ENCODE measurements around the gene PSEN2.
"Not testable (repeated sequence)": the region's sequence is repeated elsewhere in the genome, so short reads cannot be mapped to it uniquely, and the experiment has no call there.

Gene PSEN2

GRCh38 chr1:226870401-226871279 lies at the start of gene PSEN2:
Gene PSEN2, plus strand, starts transcription at chr1:226870616. Its CDS starts 11,292 bp downstream, at chr1:226881908.
- in situ Hi-C loops (cut with MboI; ENCODE audit: low sequenced_read_pairs), result no loop called here

GRCh38 chr1:226820941-226821718 lies 49.3 kb upstream of the PSEN2 start:
- in situ Hi-C loops (cut with MboI; ENCODE audit: low sequenced_read_pairs), result loop anchor here (10.0 kb wide), 1 partner anchor 186 kb away; no protein-coding TSS in a partner anchor

- in situ Hi-C loops (cut with MboI; ENCODE audit: low sequenced_read_pairs), result loop anchor here (10.0 kb wide), 1 partner anchor 187 kb away; no protein-coding TSS in a partner anchor
Observed at GRCh38 chr1:226821719-226822085, 48.7 kb upstream of the PSEN2 start.

- in situ Hi-C loops (cut with MboI; ENCODE audit: low sequenced_read_pairs), result loop anchor here (10.0 kb wide), 1 partner anchor 189 kb away; no protein-coding TSS in a partner anchor
Observed at GRCh38 chr1:226823643-226824042, 46.8 kb upstream of the PSEN2 start.

- in situ Hi-C loops (cut with MboI; ENCODE audit: low sequenced_read_pairs), result loop anchor here (10.0 kb wide), 1 partner anchor 190 kb away; no protein-coding TSS in a partner anchor
Observed at GRCh38 chr1:226825037-226825745, 45.2 kb upstream of the PSEN2 start.

- in situ Hi-C loops (cut with MboI; ENCODE audit: low sequenced_read_pairs), result loop anchor here (10.0 kb wide), 1 partner anchor 191 kb away; no protein-coding TSS in a partner anchor
Observed at GRCh38 chr1:226825746-226826100, 44.7 kb upstream of the PSEN2 start.

- in situ Hi-C loops (cut with MboI; ENCODE audit: low sequenced_read_pairs), result loop anchor here (10.0 kb wide), 1 partner anchor 192 kb away; no protein-coding TSS in a partner anchor
Observed at GRCh38 chr1:226826479-226827261, 43.7 kb upstream of the PSEN2 start.

- in situ Hi-C loops (cut with MboI; ENCODE audit: low sequenced_read_pairs), result loop anchor here (10.0 kb wide), 1 partner anchor 193 kb away; no protein-coding TSS in a partner anchor
Observed at GRCh38 chr1:226827458-226827857, 43.0 kb upstream of the PSEN2 start.

- in situ Hi-C loops (cut with MboI; ENCODE audit: low sequenced_read_pairs), result loop anchor here (10.0 kb wide), 1 partner anchor 193 kb away; no protein-coding TSS in a partner anchor
Observed at GRCh38 chr1:226827968-226828513, 42.4 kb upstream of the PSEN2 start.

GRCh38 chr1:226829105-226829504 lies 41.3 kb upstream of the PSEN2 start:
- in situ Hi-C loops (cut with MboI; ENCODE audit: low sequenced_read_pairs), result loop anchor here (10.0 kb wide), 1 partner anchor 194 kb away; no protein-coding TSS in a partner anchor

- in situ Hi-C loops (cut with MboI; ENCODE audit: low sequenced_read_pairs), result no loop called here
Observed at GRCh38 chr1:226831953-226832352, 38.5 kb upstream of the PSEN2 start.

- in situ Hi-C loops (cut with MboI; ENCODE audit: low sequenced_read_pairs), result no loop called here
Observed at GRCh38 chr1:226832613-226833012, 37.8 kb upstream of the PSEN2 start.

GRCh38 chr1:226834179-226834578 lies 36.2 kb upstream of the PSEN2 start:
- in situ Hi-C loops (cut with MboI; ENCODE audit: low sequenced_read_pairs), result not testable (repeated sequence)

- in situ Hi-C loops (cut with MboI; ENCODE audit: low sequenced_read_pairs), result not testable (repeated sequence)
Observed at GRCh38 chr1:226835396-226835795, 35.0 kb upstream of the PSEN2 start.

- in situ Hi-C loops (cut with MboI; ENCODE audit: low sequenced_read_pairs), result not testable (repeated sequence)
Observed at GRCh38 chr1:226837966-226838365, 32.5 kb upstream of the PSEN2 start.

GRCh38 chr1:226838456-226838855 lies 32.0 kb upstream of the PSEN2 start:
- in situ Hi-C loops (cut with MboI; ENCODE audit: low sequenced_read_pairs), result no loop called here

GRCh38 chr1:226845624-226846023 lies 24.8 kb upstream of the PSEN2 start:
- in situ Hi-C loops (cut with MboI; ENCODE audit: low sequenced_read_pairs), result no loop called here

GRCh38 chr1:226846786-226847185 lies 23.6 kb upstream of the PSEN2 start:
- in situ Hi-C loops (cut with MboI; ENCODE audit: low sequenced_read_pairs), result no loop called here

GRCh38 chr1:226854548-226854947 lies 15.9 kb upstream of the PSEN2 start:
- in situ Hi-C loops (cut with MboI; ENCODE audit: low sequenced_read_pairs), result not testable (repeated sequence)

- in situ Hi-C loops (cut with MboI; ENCODE audit: low sequenced_read_pairs), result no loop called here
Observed at GRCh38 chr1:226862890-226863289, 7.5 kb upstream of the PSEN2 start.

Measured in HL-60/S4 treated with retinoic acid at 250 ng/mL for 4 days and 3 days (cell line).